SH-SY5Y (cell line): Measurements from ENCODE around the gene PRSS56.

ENCODE experiments used
- GATA2 ChIP-seq: IDR thresholded peaks from 2 replicates; pipeline ENCODE4 v1.6.1; 2011; ENCODE audit warnings: mild to moderate bottlenecking, low read depth, low read length
- GATA3 ChIP-seq: IDR thresholded peaks from 2 replicates; pipeline ENCODE4 v1.6.1; 2011; ENCODE audit warnings: low read depth, mild to moderate bottlenecking, low read length, moderate library complexity

Gene PRSS56

GRCh38 chr2:232483923-232484627 lies 36.1 kb upstream of the PRSS56 start:
- TF ChIP-seq GATA2 = no peak
- TF ChIP-seq GATA3 = no peak

- no peak for TF ChIP-seq GATA3
- TF ChIP-seq GATA2 = no peak
Measured at GRCh38 chr2:232484628-232485347, 35.4 kb upstream of the PRSS56 start.

GRCh38 chr2:232485348-232485756 lies 34.8 kb upstream of the PRSS56 start:
- TF ChIP-seq GATA2 = no peak
- TF ChIP-seq GATA3 = no peak

- TF ChIP-seq GATA2 (no peak), GATA3 (no peak)
Measured at GRCh38 chr2:232485757-232486557, 34.2 kb upstream of the PRSS56 start.

- TF ChIP-seq GATA2 = no peak
- TF ChIP-seq GATA3 = no peak
Measured at GRCh38 chr2:232486558-232487384, 33.4 kb upstream of the PRSS56 start.

- no peak for TF ChIP-seq GATA3
Measured at GRCh38 chr2:232487385-232488096, 32.6 kb upstream of the PRSS56 start, which contains the start of gene ECEL1. ECEL1 (minus strand) TSS chr2:232487834; CDS start chr2:232486653, 1,181 bp downstream.

- TF ChIP-seq GATA2 = no peak
- TF ChIP-seq GATA3 = no peak
Measured at GRCh38 chr2:232488097-232488711, 32.0 kb upstream of the PRSS56 start.

GRCh38 chr2:232488721-232489300 lies 31.4 kb upstream of the PRSS56 start:
- no peak for TF ChIP-seq GATA2
- TF ChIP-seq GATA3 = no peak

GRCh38 chr2:232489516-232490220 lies 30.5 kb upstream of the PRSS56 start:
- no peak for TF ChIP-seq GATA3
- no peak for TF ChIP-seq GATA2

- TF ChIP-seq GATA3 (no peak), GATA2 (no peak)
Measured at GRCh38 chr2:232490221-232491138, 29.7 kb upstream of the PRSS56 start.
